ENCODE results near the gene ADAMTS17.

Gene ADAMTS17

DNA sequence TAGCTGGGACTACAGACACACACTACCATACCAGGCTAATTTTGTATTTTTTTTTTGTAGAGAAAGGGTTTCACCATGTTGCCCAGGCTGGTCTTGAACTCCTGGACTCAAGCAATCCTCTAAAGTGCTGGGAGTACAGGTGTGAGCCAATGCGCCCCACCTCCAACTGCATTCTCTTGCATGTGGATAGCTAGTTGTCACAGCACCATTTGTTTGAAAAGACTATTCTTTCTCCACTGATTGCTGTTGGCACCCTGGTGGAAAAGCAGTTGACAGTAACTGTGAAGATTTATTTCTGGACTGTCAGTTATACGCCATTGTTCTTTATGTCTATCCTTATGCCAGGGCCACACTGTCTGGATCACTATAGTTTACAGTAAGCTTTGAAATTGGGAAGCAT lies 303.9 kb downstream of the ADAMTS17 start:
- DNase-seq, result no peak

DNA sequence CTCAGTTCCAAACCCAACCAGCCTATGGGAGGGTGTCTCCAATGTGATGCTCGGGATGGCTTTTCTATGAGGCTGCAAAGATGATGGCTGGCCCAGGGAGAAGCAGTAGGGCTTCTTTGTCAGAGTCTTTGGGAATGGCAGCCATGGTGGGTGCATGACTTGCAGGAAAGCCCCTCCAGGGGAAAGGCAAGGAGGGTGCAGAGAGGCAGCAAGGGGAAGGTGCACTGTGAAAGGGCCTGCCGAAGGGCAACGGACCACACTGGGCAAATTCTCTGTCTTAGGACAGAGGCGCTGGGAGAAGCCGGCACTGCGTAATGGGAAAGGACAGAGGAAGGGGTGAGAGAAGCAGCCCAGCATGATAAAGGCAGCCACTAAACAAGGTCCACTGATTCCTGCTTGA lies 305.8 kb downstream of the ADAMTS17 start:
- no peak for DNase-seq

DNA sequence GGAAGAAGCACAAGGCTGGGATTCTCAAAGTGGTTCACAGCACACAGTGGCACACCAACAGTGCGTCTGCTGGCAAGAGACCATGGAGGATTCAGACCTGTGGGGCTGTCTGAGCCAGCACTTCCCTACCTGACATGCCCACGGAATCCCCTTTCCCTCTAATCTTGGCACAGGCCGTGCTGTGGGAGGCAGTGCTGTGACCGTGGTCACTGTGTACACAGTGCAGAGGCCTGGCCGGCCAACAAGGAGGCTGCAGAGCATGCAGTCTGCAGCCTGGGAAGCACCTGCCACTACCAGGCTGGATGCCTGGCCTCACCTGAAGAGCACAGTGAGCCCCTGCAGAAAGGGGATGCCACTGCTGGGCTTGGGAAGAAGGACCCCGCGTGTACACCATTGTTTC lies 307.6 kb downstream of the ADAMTS17 start:
- DNase-seq, result no peak

DNA sequence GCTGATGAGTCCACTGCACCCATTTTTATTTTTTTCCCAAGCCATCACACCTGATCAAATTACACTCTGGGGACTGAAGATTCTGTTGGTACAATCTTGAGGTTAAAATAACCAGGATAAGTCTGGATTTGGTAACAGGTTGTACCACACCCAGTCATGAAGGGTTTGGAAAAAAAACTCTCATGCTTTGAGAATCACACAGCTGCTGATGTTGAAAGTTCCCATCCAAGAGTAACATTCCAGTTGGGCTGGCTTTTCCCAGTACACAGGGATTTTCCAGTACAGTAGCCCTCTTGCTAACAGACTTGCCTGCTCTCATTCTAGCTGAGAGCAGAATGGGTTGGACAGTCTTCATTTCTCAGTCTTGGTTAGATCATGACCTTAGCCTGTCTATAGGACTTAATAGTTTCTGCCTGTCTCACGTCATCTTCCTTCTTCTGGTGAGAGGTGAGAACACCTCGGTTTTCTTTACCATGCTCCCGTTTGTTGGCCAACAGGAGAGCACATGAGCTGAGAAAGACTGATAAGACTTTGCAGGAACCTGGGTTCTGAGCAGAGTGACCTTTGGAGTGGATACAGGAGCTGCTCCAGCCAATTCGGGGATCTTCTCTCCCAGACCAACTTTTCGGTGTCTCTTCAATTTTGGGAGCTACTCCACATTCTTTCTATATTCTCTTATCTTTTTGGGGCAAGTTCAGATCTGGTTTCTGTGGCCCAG lies 308.5 kb downstream of the ADAMTS17 start:
- DNase-seq, result no peak

DNA sequence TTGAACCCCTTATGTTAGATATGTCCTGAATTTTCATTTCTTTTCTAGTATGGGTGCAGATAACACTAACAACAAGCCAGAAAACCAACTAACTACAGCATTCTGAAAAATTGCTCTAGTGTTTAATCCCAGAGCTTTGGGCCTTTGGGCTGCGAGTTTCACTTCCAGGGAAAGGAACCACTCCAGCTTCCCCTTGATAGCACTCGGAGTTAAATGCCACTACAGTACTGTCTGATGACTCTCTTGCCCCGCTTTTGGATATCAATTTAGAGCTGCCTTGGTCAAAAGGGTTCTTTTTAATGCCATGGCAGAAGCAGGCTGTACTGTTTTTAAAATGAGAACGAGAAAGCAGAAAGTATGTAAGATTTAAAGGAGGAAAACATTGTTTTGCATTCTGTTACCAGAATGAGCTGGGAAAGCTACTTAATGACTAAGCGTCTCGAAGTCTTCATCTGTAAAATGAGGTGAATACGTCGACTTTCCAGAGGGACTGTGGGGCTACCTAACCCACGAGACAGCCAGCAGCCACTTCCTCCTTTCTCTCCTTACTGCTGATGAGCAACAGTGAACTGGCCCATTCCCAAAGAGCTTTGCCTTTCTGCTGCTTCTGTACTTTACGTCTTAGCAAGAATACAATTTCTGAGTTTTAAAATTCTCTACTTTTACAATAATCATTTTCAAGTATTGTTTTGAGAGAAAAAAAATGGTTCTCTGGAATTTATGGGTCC lies 309.3 kb downstream of the ADAMTS17 start:
- DNase-seq, result no peak

DNA sequence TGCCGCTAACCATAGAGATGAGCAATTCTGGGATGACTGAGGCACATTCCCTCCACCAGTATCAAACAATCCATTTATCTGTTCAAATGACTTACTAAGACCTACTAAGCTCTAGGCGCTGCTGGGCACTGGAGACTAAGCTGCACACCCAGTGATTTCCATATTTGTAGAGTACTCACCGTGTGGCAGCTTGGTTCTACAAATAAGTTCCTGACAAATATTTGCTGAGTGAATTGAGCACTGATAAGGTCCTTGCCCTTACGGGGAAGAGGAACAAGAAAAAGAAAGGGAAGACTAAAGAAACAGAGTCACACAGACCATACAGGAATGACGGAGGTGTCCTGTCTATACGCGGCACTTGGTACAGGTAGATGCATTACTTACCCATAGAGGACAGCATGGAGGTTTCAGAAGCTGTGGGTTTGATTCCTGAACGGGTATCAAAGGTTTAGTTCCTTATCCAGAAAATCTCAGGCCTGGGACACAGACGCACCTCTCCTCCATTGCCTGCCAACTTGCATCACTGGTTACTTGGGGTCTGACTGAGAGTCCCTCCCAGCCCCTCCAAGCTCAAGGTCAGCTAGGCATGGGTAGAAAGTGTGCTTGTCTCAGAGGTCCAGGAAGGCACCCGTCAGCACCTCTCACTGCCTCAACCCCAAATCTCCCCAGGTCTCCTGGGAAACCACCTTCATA lies 310.0 kb downstream of the ADAMTS17 start:
- DNase-seq, result no peak

DNA sequence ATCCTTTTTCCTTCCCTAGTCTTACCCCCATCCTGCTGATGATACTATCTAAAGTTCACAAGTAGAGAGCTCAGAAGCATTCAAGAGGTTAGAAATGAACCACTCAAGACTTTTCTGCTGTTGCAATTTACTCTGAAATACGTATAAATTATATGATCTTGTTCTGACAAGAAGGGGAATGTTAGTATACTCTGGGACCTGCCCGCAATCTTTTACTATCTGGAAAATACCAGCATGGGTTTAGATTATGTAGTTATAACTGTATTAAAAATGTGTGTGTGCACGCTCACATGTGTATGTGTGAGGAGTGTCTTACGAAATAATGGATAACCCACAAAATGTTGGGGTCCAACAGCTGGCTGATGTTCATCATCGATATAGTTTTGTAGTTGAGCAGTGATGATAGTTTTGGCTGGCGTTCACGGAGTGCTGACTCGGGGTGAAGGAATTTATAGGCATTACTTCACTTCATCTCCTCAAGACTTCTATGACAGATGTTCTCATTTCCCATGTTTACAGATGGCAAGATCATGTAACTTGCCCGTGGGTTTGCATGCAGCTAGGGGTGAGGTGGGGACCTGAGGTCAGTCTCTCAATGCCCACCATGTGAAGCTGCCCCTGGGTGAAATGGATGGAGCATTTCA lies 311.1 kb downstream of the ADAMTS17 start:
- DNase-seq, result no peak

DNA sequence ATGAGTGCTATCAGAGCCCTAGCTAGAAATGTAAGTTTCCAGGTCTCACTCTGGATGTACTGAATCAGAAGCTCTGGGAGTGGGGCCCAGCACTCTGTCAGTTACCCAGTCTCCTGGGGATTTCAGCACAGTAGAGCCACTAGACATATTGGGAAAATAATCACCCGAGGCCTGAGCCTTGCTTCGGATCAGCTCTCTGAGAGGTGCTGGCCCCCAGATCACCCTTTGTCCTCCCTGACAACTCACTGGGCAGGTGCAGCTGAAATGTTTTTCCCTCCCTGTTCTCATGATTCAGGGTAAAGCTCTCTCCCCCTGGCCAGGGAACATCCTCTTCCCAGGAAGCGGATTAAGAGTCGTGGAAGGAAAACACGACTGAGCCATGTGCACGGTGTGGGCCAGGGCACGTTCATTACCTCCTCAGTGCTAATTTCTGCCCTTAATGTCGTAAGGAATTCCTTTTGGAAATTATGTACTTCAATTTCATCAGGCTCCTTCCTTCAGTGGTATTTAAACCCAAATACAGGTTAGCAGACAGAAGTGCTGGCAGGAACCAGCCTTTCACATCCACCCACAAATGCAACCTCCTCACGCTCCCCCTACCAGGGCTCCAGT lies 311.8 kb downstream of the ADAMTS17 start:
- DNase-seq, result no peak

DNA sequence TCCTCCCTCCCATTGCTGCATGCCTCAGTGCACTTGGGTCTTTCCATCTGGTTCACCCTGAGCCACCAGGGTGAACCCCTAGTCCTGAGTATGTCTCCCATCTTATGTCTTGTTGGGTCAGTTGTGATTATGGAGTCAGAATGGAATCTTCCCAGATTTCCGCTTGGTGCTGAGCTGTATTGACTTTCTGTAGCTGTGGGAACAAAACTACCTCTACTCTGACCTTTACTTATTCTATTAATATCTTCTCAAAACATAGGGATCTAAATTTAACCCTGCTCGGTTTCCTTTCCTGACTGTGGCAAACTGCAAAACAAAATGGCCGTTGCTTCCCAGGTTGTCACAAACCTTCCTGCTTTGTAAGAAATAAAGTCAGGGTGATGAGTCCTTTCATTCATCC lies 312.7 kb downstream of the ADAMTS17 start:
- no peak for DNase-seq

DNA sequence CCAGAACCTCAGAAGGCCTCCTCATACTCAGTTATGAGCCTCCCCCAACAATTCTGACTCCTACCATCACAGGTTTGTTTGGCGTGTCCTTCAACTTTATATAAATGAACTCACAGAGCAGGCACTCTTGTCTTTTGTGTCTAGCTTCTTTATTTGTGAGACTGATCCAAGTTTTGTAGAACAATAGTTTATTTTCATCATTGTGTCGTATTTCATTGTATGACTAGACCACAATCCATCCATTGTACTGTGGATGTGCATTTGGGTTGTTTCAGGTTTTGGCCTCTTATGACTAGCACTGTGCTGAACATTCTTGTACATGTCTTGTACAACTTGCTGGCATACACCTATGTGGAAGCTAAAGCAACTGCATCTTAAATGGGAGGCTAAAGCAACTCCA lies 315.7 kb downstream of the ADAMTS17 start:
- DNase-seq, result no peak

DNA sequence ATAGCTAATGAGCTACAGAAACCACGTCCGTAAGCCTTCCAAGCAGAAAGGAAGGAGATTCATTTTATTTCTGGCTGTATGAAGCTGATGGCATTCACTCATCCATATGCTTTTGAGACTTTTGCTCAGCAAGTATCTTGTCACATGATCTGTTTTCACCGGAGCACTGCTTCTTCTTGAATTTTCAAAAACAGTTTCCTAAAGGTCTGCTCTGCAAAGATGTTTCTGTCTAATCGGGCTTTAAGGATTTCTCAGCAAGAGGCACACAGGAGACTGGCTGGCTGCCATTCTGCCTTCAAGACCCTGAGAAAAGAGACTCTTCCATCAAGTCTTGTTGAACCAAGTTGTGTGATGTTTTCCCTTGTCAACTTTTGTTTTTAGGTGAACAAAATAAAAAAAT lies 319.0 kb downstream of the ADAMTS17 start:
- no peak for DNase-seq

DNA sequence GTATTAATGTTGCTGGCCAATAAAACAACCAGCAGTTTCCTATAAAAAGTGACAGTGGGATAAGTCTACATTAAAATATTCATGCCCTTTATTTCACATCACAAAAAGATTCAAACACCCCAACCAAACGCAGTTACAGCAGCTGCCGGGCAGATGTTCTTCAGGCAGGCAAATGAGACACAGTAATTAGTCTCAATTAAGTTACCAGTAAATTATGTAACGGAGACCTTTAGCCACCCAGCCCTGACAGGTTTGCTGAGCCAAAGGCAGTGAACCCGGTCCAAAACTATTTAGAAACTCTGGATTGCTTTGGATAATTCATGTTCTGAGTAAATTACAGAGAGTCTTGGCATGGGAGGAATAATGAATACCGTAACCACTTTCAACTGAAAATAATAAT lies 319.4 kb downstream of the ADAMTS17 start:
- DNase-seq, result no peak

DNA sequence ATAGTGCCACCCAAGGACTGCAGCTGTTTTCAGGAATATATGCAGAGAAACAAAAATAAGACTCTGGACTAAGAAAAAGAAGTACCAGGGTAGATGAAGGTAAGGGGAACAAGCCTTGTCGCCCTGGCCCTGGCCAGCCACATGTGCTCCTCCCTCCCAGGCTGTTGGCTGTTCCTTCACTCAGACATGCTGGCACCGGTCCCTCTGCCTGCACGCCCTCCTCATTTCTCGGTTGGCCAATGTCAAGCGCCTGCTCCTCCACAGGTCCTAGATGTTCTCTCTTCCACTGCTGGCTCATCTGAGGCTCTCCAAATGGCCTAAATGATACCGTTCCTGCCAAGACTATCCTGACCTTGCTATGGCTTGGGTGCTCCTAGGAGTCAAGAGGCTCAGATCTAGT lies 320.1 kb downstream of the ADAMTS17 start:
- DNase-seq, result no peak

DNA sequence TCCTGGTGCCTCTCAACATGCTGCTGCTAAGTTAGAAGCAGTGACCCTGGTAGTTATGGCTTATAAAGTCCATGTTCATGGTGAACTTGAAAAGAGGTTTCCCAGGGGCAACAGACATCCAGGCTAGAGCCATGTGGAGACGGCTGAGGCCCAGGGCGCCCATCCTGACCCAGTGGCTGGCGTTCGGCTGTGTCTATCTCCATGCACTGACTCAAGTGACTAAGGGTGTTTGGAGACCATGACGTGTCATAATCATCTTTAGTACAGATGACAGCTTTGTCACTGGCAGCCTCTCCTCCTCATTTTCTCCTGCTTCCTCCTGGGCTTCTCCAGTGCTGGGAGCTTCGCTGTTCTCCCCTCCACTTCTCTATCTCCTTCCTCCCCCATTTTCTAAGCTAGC lies 321.2 kb downstream of the ADAMTS17 start:
- DNase-seq, result no peak

DNA sequence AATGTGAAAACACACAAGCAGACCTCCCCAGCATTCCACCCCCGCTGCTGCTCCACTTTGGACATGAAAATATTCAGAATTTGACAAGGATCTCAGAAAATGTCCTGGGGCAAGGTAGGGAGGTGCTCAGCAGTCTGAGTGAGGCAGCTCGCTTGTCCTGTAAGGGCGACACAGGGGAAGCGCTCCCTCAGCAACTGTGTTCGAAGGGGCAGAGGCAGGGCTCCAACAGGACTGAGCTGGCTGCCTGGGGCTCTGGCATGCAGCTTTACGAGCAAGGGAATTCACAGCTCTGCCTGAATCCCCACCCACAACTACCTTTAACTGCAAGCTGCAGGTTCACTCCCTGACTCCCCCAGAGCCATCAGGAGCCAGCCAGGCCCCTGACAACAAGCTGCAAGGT lies 321.6 kb downstream of the ADAMTS17 start:
- no peak for DNase-seq

DNA sequence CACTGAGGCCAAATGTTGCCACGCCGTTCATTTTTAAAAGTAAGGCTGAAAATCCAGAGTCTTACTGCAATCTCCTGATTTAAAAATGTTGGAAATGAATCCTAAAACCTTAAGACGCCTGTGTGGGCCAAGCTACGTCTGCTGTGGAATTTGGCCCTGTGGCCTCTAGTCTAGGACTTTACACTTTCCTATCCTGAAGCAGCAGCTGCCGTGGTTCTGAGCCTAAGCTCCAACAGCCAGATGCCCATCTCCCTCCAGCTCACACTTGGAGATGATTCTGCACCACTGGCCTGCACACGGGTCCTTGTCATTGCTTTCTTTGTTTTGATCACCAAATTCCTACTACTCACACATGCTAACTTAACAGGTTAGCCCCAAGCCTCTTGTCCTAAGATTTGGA lies 322.2 kb downstream of the ADAMTS17 start:
- no peak for DNase-seq

DNA sequence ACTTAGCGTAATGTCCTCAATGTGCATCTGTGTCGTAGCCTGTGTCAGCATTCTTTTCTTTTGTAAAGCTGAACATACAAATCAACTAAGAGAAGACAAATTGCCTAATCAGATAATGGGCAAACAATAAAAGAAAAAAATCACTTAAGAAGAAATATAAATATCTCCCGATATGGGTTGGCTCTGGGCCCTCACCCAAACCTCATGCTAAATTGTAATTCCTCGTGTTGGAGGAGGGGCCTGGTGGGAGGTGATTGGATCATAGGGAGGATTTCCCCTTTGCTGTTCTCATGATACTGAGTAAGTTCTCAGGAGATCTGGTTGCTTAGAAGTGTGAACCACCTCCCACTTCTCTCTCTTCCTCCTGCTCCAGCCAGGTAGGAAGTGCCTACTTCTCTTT lies 323.6 kb downstream of the ADAMTS17 start:
- DNase-seq, result no peak

DNA sequence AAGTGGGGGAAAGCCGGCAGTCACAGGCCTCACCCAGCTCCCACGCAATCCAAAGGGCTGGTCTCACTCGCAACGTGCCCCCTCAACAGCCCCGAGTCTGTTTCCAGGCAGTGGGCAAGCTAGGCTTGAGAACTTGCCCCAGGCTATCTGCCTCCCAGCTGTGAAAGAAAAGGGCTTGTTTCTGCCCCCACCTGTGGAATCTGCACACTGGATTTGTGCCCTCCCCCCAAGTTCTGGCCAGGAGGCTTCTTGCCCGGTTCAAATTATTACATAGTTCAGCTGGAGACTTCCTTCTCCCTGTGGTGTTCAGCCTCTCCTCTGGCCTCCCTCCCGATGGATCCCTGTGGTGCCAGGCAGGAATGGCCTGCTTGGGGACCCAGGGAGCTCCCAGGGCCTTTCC lies 324.6 kb downstream of the ADAMTS17 start:
- no peak for DNase-seq

DNA sequence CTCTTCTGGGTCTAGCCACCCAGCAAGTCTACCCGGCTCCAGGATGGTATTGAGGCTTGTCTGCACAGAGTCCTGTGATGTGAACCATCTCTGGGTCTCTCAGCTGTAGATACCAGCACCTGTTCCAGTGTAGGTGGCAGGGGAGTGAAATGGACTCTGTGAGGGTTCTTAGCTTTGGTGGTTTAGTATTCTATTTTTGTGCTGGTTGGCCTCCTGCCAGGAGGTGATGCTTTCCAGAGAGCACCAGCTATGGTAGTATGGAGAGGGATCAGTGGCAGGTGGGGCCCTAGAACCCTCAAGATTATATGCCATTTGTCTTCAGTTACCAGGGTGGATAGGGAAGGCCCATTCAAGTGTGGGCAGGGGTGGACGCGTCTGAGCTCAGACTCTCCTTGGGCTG lies 325.1 kb downstream of the ADAMTS17 start:
- no peak for DNase-seq

DNA sequence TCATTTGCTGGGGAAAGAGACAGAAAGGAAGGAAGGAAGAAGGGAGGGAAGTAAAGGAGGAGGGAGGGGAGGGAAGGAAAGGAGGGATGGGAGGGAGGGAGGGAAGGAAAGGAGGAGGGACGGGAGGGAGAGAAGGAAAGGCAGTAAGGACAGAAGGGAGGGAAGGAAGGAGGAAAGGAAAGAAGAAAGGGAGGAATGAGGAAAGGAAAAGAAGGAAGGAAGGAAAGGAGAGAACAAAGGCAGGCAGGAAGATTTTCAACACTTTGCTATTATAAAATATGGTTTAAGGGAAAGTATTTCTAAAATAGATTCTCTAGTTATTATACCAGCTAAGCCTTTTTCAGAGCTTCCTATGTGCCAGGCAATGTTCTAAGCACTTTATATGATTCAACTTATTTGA lies 330.5 kb downstream of the ADAMTS17 start:
- DNase-seq, result no peak

DNA sequence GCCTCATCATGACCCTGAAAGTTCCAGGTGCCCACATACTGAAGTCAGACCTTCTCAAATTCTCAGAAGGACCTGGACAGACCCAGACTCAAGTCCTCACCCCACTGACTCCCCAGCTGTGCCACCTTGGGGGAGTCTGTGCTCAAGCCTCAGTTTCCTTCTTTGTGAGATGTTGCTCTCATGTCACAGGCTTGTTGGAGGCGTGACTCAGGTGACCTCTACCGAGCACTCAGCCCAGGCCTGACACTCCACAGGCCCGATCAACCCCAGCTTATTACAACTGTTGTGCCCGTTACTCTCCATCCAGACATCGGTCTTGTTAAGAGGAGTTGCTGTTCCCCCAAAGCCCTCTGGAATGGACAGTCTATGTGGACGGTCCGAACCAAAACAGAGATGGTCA lies 332.4 kb downstream of the ADAMTS17 start:
- no peak for DNase-seq

DNA sequence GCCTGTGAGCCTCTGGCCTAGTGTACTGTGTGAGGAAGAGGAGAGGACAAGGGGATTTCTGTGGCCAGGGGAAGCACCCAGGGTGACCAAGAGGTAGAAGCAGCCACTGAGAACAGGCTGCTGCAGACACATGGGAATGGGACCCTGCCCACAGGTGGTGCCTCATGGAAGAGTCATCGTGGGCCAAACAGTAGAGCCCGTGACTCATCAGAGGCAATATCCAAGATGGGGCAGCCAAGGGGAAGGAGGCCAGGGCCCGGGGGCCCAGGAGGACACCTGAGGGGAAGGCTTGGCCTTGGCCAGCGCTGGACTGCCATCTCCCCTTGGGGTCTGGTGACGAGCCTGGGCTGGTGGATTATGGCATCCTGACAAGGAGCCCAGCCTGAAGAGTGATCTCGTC lies 333.5 kb downstream of the ADAMTS17 start:
- DNase-seq, result no peak

DNA sequence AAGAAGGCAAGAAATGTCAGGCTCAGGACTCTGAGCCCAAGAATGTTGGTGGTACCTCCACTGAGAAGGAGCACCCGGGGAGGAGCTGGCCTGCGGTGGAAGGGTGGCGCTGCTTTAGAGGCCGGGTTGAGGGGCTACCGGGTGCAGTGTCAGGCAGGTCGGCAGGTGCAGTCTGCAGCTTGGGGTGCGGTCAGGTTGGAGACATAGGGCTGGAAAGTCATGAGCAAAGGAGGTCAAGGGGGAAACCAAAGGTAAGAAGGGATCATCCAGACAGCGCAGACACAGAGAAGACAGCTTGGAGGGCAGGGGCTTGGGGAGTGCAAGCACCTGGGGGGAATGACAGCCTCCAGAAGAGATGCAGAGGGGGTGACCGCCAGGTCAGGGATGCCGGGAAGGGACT lies 334.2 kb downstream of the ADAMTS17 start:
- no peak for DNase-seq

All from SHP77 treated with DMSO at 0.1 percent for 48 hours (cell line).